ENCODE data around the gene TSSK3.
"Not testable (repeated sequence)": the region's sequence is repeated elsewhere in the genome, so short reads cannot be mapped to it uniquely, and the experiment has no call there.

The TSSK3 gene

GRCh38 chr1:32338637-32339145, 23.6 kb upstream of the TSSK3 start:
- DNase-seq (ENCODE audit: low spot score): no peak

DNA sequence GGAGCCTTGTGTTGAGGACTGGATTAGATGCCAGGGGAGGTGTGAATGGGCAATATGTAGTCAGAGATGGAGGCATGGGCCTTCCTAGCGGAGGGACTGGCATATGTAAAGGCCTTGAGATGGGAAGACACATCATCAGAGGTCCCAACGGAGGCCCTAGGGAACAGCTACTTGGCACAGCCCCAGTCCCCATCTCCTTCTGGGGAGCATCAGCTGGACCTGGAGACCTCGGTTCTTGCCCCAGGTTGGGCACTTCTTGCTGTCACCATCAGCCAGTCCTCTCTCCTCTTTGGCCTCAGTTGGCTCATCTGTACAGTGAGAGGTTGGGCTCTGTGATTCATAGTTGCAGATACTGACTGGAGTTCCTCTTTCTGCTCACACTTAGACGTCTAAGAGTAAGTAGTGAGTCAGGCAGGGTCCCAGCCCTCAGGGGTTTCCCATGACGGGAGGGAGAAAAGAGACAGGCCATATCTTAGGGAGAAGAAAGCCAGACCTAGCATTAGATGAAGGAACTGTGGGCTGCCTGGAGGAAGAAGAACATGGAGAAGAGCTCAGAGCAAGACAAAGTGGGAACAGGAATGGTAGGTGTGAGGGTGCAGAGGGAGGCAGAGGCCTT, 22.9 kb upstream of the TSSK3 start:
- no peak for DNase-seq (ENCODE audit: low spot score)

- no peak for DNase-seq (ENCODE audit: low spot score)
These were observed 21.1 kb upstream of the TSSK3 start for GRCh38 chr1:32341186-32341757.

- no peak for DNase-seq (ENCODE audit: low spot score)
These were observed 20.4 kb upstream of the TSSK3 start for GRCh38 chr1:32341971-32342370.

GRCh38 chr1:32342704-32343103, 19.6 kb upstream of the TSSK3 start:
- DNase-seq (ENCODE audit: low spot score): no peak

DNA sequence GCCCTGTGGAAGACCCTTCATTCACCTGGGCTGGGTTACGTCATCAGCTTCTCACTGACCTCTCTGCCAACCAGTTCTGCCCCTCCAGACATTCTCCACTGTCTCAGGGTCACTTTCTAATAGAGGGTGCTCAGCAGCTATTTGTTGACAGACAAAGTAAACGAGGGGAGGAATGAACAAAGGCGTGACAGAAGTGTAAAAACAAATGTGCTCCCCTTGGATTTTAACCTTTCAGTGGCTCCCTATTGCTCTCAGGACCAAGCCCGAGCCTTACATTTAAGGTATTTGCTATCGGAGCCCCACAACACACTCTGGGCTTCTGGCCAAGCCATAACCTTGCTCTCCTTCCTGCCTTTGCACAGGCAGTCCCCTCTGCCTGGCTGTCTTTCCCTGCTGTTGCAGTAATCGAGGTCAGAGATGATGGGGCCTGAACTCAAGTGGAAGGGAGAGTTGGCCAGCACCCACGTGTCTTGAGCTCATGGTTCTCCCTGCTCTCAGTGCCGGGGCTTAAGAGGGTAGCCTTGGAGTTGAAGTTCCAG, 17.0 kb upstream of the TSSK3 start:
- peak; percentile 56 for DNase-seq (ENCODE audit: low spot score)

GRCh38 chr1:32346532-32347157, 15.7 kb upstream of the TSSK3 start:
- no peak for DNase-seq (ENCODE audit: low spot score)

DNA sequence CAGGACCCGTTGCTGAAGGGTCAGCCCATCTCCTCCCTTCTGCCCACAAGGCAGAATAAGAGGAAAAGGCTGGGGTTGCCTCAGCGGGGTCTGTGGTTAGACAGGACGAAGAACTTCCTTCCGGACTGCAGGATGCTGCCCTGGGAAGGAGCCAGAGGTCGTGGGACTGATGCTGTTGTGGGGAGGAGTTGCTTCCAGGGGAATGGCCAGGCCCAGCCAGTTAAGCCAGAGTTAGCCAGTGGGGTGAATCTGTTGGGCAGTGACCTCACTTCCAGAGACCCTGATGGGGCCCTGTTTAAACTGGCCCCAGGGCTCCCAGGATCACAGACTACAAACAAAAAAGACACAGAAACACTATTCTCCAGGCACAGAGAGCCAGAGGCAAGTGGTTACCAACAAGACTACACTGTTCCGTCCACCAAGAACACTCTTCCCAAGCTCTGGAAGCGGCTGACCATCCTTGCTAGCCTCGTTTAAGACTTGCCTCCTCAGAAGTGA, 13.1 kb upstream of the TSSK3 start:
- DNase-seq (ENCODE audit: low spot score): no peak

DNA sequence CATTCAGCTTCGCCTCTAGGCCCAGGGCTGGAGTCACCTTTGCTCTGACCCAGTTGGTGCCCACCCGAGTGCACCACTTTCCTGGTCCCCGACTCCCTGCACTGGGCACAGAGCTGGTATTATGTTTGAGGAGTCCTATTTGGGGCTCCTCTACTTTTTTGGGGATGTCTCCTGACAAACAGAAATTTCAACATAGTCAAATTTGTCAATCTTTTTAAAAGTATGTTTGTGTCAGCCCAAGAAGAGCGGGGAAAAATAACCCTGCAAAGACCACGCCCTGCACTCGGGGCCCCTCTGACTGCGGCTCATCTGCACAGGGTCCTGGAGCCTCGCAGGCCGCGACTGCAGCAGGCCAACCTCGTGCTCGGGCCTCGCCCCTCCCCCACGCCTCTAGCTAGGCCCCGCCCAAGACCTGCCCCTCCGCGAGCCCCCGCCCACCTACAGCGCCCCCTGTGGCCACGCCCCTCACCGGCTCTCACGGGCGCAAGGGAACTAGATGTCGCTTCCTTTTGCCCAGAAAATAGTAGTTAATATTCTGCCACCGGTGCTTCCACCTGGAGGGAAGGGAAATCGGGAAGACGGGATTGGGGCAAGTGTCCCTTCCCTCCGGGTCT, 11.4 kb upstream of the TSSK3 start:
- no peak for DNase-seq (ENCODE audit: low spot score)

GRCh38 chr1:32351399-32352238, 10.7 kb upstream of the TSSK3 start:
- peak; percentile 94 for DNase-seq (ENCODE audit: low spot score)

- no peak for DNase-seq (ENCODE audit: low spot score)
These were observed 10.0 kb upstream of the TSSK3 start for GRCh38 chr1:32352239-32352745.

GRCh38 chr1:32352831-32353383, 9.4 kb upstream of the TSSK3 start:
- no peak for DNase-seq (ENCODE audit: low spot score)

GRCh38 chr1:32353431-32353830, 8.9 kb upstream of the TSSK3 start:
- no peak for DNase-seq (ENCODE audit: low spot score)

- DNase-seq (ENCODE audit: low spot score): no peak
These were observed 8.3 kb upstream of the TSSK3 start for GRCh38 chr1:32353886-32354570.

DNA sequence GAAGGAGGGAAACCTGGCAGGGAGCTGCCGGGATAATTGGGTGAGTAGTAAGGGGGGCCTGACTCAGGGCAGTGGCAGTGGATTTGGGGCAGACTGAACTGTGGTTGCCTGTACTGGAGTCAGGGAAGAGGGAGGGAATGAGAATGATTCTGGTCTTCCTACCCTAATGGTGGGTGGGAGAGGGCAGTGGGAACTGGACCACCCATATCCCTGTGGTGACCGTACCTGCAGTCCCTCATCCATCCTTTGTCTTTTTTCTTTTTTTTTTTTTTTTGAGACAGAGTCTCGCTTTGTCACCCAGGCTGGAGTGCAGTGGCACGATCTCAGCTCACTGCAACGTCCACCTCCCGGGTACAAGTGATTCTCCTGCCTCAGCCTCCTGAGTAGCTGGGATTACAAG, 6.6 kb upstream of the TSSK3 start:
- not testable (repeated sequence) for DNase-seq (ENCODE audit: low spot score)

- no peak for DNase-seq (ENCODE audit: low spot score)
These were observed 5.9 kb upstream of the TSSK3 start for GRCh38 chr1:32356478-32356877.

DNA sequence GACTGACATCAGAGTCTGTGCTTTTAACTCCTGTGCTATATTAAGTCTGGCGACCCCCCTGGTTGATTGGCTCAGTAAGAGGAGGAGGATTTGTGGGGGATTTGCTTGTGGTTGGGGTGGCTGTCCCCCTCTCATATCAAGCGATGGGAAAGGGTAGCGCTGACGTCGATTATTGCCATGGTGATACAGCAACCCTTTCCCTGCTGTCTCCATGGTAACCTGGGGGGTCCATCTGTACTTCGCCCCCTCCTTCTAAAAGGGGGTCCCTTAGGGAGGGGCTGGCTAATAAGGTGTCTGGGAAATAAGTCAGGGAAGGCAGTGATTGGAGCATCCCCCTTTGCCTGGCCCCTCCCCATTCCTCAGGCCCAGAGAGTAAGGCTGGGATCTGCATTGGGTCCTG, 4.7 kb upstream of the TSSK3 start:
- no peak for DNase-seq (ENCODE audit: low spot score)

DNA sequence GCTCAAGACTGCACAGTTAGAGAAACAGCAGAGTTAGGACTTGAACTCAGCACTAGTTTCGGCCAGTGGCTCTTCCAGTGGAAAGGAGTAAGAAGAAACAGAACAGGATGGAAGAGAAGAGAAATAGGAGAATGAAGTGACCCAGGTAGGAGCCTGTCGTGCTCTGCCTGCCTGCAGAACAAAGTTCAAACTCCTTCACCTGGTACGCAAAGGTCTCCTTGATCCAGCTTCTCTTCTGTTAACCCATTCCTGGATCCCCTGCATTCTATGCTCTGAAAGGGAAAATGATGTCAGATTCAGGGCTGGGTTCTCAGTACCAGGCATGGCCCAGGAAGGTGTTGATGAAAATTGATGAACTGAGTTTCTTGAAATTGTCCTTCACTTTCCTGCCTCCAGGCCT, 3.9 kb upstream of the TSSK3 start:
- no peak for DNase-seq (ENCODE audit: low spot score)

DNA sequence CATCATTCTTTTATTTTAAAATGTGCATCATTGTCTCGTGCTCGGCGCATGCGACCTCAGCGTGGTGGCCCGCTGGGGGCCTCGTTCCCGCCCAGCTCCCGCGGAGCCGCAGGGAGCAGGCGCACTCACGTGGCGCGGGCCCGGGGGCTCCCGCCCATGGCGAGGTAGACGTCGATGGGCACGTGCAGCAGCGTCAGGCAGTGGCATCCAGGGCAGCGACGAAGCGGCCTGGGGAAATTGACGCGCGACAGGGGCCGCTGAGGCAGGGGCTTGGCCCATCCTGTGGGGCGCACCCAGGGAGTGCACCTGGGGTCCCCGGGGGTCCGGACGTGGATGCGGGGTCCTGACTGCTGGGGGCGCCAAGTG, 1.0 kb upstream of the TSSK3 start:
- no peak for DNase-seq (ENCODE audit: low spot score)

GRCh38 chr1:32361674-32362473, 465 bp upstream of the TSSK3 start:
- DNase-seq (ENCODE audit: low spot score): no peak
